ENCODE measurements around the gene HPN.

DNA sequence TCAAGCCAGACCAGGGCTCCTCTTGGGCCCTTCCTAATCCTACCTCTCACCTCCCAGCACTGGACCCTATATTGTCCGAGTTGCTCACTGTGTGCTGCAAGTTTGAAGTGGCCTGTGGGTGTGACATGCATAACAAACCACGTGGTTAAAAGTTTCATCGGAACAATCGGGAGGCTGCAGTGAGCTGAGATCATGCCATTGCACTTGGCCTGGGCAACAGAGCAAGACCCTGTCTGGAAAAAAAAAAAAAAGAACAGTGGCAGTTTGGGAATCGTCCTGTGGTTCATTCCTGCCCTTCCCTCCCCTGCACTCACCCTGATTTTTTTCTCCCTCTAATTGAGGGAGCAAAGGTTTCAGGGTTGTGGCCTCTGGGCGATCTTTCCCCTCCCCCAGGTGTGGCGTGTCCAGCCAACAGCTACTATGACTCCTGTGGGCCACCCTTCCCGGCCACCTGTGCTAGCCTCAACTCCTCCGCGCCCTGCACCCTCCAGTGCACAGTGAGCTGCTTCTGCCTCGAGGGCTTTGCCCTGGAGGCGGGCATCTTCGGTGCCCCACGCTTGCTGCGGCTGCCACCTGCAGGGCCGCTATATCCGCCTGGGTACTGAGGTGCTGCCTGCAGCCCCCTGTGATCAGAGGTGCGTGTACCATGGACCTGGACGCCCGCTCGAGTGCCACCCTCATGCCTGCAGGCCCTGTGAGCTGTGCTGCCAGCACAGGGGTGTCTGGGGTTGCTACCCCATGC is 57.8 kb downstream of the HPN start:
- TF ChIP-seq ZNF24 (tag by site-specific recombination; IDR thresholded peaks at IDR 0.05): no peak
- no peak for TF ChIP-seq ZBTB1 (tag by site-specific recombination; IDR thresholded peaks at IDR 0.05)
